Vagina (tissue), 2 donors: Measurements from ENCODE around the gene AK4.

Experiments
- CTCF ChIP-seq, 3 experiments: fragments of 450-650 bp in 2 of 3; fragments of 200-600 bp in 1 of 3; sonication (generic) in 1 of 3; IDR thresholded peaks; one replicate each; pipeline ENCODE4 v1.5.1; 2017 to 2019; ENCODE audit warnings: antibody characterized with exemption in 3 of 3, mild to moderate bottlenecking in 2 of 3, moderate library complexity in 2 of 3
- POLR2AphosphoS5 ChIP-seq, 2 donors: sonication (generic); formaldehyde crosslinking; IDR thresholded peaks; one replicate each; pipeline ENCODE4 v1.9.0; 2017; ENCODE audit warnings: antibody characterized with exemption in 2 of 2, mild to moderate bottlenecking in 2 of 2, low read depth in 1 of 2; ENCODE audit not compliant: insufficient read depth in 1 of 2

GRCh38 chr1:65166572-65167305, 18.7 kb downstream of the AK4 start:
- TF ChIP-seq CTCF (IDR thresholded peaks at IDR 0.05): no peak
- no peak for TF ChIP-seq POLR2AphosphoS5 (IDR thresholded peaks at IDR 0.05; ENCODE audit: insufficient read depth in 1 of 2, low read depth in 1 of 2)
